Epithelial cell of proximal tubule (primary cell): ENCODE data around the gene RALGAPA2. TPM values are rescaled to one million over a fixed set of nuclear protein-coding genes. Genes with fewer than 3 reads are reported as not detected.

Experiments
- DNase-seq: peaks from one replicate; pipeline ENCODE4 v3.0.0-alpha.2; 2011; ENCODE audit warnings: low read depth
- H3K4me3 ChIP-seq: 2 replicates; pipeline ENCODE4 v1.5.1; 2011; ENCODE audit warnings: low read depth, mild to moderate bottlenecking, low read length
- CTCF ChIP-seq: conservative IDR thresholded peaks from 2 replicates; pipeline ENCODE4 v1.5.1; 2012; ENCODE audit warnings: low read depth, mild to moderate bottlenecking, low read length
- total RNA-seq: library from RNA; depleted of rRNA; stranded (reverse); fragments of >200 nt; gene quantifications from 2 replicates; pipeline ENCODE4 v1.2.3, GENCODE V29; 2015

Gene RALGAPA2
- total RNA-seq, 1 donor from 2014 or later: 13.8 TPM

- DNase-seq: no peak
- TF ChIP-seq CTCF: no peak
Measured at GRCh38 chr20:20567712-20568111, 144.7 kb downstream of the RALGAPA2 start.

GRCh38 chr20:20566516-20566915 is 145.9 kb downstream of the RALGAPA2 start:
- DNase-seq: no peak
- no peak overlapping the region for H3K4me3 ChIP-seq
- TF ChIP-seq CTCF: no peak

More at GRCh38 chr20:20567712-20568111, 144.7 kb downstream of the RALGAPA2 start:
- no peak overlapping the region for H3K4me3 ChIP-seq

GRCh38 chr20:20564279-20564678 is 148.2 kb downstream of the RALGAPA2 start:
- TF ChIP-seq CTCF: no peak
- DNase-seq: no peak
- H3K4me3 ChIP-seq: no peak overlapping the region

- DNase-seq: no peak
- H3K4me3 ChIP-seq: no peak overlapping the region
- TF ChIP-seq CTCF: no peak
Measured at GRCh38 chr20:20562507-20562906, 149.9 kb downstream of the RALGAPA2 start.

GRCh38 chr20:20561841-20562240 is 150.6 kb downstream of the RALGAPA2 start:
- no peak for DNase-seq
- no peak overlapping the region for H3K4me3 ChIP-seq
- no peak for TF ChIP-seq CTCF

- DNase-seq: no peak
Measured at GRCh38 chr20:20561172-20561571, 151.3 kb downstream of the RALGAPA2 start.

More at GRCh38 chr20:20561172-20561571, 151.3 kb downstream of the RALGAPA2 start:
- no peak overlapping the region for H3K4me3 ChIP-seq
- TF ChIP-seq CTCF: no peak
